Thoracic aorta (tissue), 2 donors: ENCODE measurements around the gene EMB. TPM values are rescaled to one million over a fixed set of nuclear protein-coding genes. Genes with fewer than 3 reads are reported as not detected.

Experiments
- total RNA-seq, 2 donors: library from RNA; depleted of rRNA; stranded (reverse); fragments of >200 nt; gene quantifications; one replicate each; pipeline versions ENCODE4 v1.1.0 to v1.2.3, GENCODE V29; 2016

The EMB gene
- total RNA-seq, 2 donors from 2014 or later = 20.8 to 23.1 TPM

Other genes starting within 250 kb of the EMB start
- gene PARP8, start 225.3 kb upstream of the EMB start, total RNA-seq = 10 to 100 TPM; 27.5 to 34.7 TPM